Epithelial cell of esophagus (primary cell): Measurements from ENCODE around the gene PDCD5.

ENCODE experiments used
- DNase-seq: peaks from one replicate; pipeline ENCODE4 v3.0.0; 2010; ENCODE audit warnings: low read depth
- H3K4me3 ChIP-seq: 2 replicates; pipeline ENCODE4 v1.5.1; 2011; ENCODE audit warnings: mild to moderate bottlenecking, low read length, control low read depth
- TF ChIP-seq, protein P1 (sequence below): IDR thresholded peaks from 2 replicates; pipeline ENCODE4 v1.5.1; 2011; ENCODE audit warnings: low read depth, mild to moderate bottlenecking, low read length, control low read depth, inconsistent platforms; ENCODE audit not compliant: insufficient read depth; ENCODE audit errors: missing control alignments

The PDCD5 gene

DNA sequence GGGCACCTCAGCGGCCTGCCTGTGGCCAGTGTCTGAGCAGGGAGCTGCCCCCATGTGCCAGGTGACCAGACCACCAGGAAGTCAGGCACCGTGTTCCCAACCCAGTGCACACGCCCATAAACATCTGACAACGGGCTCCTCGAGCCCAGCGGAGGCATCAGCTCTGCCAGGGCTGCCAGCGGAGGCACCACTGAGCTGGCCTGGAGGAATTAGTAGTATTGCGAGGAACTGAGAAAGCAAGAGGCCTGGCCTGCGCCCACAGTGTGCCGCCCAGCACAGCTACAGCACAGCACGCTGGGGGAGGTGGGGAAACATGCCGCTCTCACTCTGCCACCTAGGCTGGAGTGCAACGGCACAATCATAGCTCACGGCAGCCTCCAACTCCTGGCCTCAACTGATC, 49.3 kb downstream of the PDCD5 start:
- no peak overlapping the region for H3K4me3 ChIP-seq
- no peak for DNase-seq
- TF ChIP-seq, protein P1, sequence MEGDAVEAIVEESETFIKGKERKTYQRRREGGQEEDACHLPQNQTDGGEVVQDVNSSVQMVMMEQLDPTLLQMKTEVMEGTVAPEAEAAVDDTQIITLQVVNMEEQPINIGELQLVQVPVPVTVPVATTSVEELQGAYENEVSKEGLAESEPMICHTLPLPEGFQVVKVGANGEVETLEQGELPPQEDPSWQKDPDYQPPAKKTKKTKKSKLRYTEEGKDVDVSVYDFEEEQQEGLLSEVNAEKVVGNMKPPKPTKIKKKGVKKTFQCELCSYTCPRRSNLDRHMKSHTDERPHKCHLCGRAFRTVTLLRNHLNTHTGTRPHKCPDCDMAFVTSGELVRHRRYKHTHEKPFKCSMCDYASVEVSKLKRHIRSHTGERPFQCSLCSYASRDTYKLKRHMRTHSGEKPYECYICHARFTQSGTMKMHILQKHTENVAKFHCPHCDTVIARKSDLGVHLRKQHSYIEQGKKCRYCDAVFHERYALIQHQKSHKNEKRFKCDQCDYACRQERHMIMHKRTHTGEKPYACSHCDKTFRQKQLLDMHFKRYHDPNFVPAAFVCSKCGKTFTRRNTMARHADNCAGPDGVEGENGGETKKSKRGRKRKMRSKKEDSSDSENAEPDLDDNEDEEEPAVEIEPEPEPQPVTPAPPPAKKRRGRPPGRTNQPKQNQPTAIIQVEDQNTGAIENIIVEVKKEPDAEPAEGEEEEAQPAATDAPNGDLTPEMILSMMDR: no peak

DNA sequence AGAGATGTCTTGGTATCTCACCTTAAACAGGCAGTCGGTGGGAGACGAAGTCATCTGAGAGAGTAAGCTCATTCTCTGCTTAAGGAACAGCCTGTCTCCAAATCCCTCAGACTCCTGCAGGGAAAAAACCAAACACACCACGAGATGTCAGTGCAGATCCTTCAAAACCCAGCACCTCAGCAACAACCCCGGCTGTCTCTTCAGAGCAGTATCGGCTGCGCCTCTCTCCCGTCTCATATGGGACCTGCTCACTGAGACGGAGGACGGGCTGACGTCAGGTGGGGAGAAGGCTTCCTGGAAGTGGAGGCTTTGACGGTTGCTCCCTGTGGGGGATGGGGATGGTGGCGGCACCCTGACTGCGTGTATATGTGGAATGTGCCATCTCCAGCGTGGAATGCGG, 50.4 kb downstream of the PDCD5 start:
- no peak overlapping the region for H3K4me3 ChIP-seq
- DNase-seq: no peak
- TF ChIP-seq, protein P1: no peak
